ENCODE measurements around the gene ART1. TPM values are rescaled to one million over a fixed set of nuclear protein-coding genes. Genes with fewer than 3 reads are reported as not detected.

Gene ART1
- total RNA-seq, 4 donors from 2014 or later = not detected

DNA sequence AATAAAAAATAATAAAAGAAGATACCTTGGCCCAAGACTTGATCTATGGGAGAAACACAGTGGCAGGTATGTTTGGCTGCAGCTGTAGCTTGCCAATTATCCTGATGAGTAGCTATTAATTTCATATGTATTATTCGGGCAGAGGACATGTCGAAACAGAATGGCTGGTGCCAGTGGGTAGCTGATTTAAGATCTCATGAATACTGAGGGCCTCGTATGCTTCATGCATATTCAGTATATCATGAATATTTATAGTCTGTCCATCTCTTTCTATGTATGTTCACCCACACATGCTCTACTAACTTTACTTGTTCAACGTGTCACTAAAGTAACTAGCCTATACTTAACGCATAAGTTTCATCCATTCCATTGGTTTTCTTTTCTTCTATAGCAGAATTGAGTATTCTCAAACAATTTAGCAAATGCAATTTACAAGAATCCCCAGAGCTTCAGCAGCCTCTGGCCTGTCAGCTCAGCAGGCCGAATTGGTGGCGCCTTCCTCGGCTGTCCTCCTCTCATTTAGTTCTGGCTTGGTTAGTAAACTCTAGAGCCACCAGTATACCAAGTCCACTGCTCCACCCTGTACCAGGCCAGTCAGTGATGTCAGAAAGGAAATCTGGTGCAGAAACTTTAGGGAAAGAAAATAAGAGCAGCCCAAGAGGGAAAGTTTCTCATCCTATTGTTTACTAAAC is 21.0 kb upstream of the ART1 start:
- H3K9me3 ChIP-seq = no peaks in the 10 kb centered on the region
- no peak overlapping the region for H3K4me3 ChIP-seq
- no peak overlapping the region for H3K27ac ChIP-seq
- TF ChIP-seq POLR2A (IDR thresholded peaks at IDR 0.05) (no peak), CTCF (IDR thresholded peaks at IDR 0.05) (no peak)
- H3K27me3 ChIP-seq = no peaks in the 10 kb centered on the region
- DNase-seq = no peak
- H3K4me1 ChIP-seq = no peaks in the 10 kb centered on the region
- no peaks in the 10 kb centered on the region for H3K36me3 ChIP-seq

DNA sequence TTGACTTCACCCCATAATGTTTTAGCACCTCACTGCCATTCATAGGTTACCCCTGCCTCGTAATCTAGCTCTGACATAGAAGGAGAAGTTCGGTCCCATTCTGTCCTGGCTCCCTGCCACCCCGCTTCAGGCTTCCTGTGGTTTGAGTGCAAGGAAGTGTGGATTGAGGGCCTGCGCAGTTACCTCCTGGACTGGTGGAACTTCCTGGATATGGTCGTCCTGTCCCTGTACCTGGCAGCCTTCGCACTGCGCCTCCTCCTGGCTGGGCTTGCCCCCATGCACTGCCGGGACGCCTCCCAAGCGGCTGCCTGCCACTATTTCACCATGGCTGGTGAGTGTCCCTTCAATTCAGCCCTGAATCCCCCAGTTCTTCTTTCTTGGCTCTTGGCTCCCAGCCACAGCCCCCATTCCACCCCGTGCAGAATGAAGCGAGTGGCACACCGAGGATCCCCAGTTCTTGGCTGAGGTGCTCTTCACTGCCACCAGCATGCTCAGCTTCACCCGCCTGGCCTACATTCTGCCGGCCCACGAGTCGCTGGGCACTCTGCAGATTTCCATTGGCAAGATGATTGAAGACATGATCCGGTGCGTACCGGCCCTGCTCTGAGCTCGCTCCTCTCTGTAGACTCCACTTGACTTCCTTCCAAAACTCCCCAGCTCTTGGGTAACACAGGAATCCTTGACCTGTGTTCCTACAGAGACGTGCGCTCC is 18.5 kb upstream of the ART1 start:
- Histone ChIP-seq H3K4me3 (no peak overlapping the region), H3K9me3 (no peaks in the 10 kb centered on the region), H3K27ac (no peak overlapping the region), H3K36me3 (no peaks in the 10 kb centered on the region), H3K27me3 (no peaks in the 10 kb centered on the region), H3K4me1 (no peaks in the 10 kb centered on the region)
- TF ChIP-seq POLR2A (IDR thresholded peaks at IDR 0.05) (no peak), CTCF (IDR thresholded peaks at IDR 0.05) (no peak)
- peak in 1 of 3 donors; percentile 62 for DNase-seq

DNA sequence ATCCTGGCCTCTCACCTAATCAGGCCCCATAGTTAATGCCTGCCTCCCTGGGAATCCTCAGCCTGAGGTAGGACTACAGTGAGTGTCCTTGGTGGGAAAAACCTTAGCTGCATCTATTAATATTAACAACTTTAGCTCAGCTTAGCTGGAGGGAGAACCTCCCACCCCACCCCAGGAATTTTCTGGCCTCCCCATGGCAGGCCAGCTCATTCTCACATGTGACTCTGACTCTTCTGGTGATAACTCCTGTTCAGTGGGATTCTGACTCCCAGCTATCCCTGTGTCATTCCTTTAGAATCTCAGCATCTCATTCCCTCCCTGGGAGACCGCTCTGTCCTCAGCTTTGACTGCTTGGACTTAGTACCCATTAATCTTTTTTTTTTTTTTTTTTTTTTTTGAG is 17.6 kb upstream of the ART1 start:
- no peak for DNase-seq
- Histone ChIP-seq H3K36me3 (no peaks in the 10 kb centered on the region), H3K27me3 (no peaks in the 10 kb centered on the region), H3K4me1 (no peaks in the 10 kb centered on the region), H3K9me3 (no peaks in the 10 kb centered on the region), H3K4me3 (no peak overlapping the region), H3K27ac (no peak overlapping the region)
- TF ChIP-seq POLR2A (IDR thresholded peaks at IDR 0.05) = no peak
- TF ChIP-seq CTCF (IDR thresholded peaks at IDR 0.05) = no peak

GRCh38 chr11:3631331-3631730 is 13.6 kb upstream of the ART1 start:
- TF ChIP-seq CTCF (IDR thresholded peaks at IDR 0.05) (no peak), POLR2A (IDR thresholded peaks at IDR 0.05) (no peak)

GRCh38 chr11:3632070-3632660 is 12.8 kb upstream of the ART1 start:
- no peaks in the 10 kb centered on the region for H3K36me3 ChIP-seq
- H3K4me1 ChIP-seq = no peaks in the 10 kb centered on the region
- no peak for DNase-seq
- TF ChIP-seq POLR2A (IDR thresholded peaks at IDR 0.05) = no peak
- no peak for TF ChIP-seq CTCF (IDR thresholded peaks at IDR 0.05)
- no peaks in the 10 kb centered on the region for H3K27me3 ChIP-seq
- no peak overlapping the region for H3K27ac ChIP-seq
- H3K9me3 ChIP-seq = no peaks in the 10 kb centered on the region
- H3K4me3 ChIP-seq = no peak overlapping the region

More at GRCh38 chr11:3631331-3631730, 13.6 kb upstream of the ART1 start:
- no peak overlapping the region for H3K27ac ChIP-seq
- no peak for DNase-seq
- no peak overlapping the region for H3K4me3 ChIP-seq
- no peaks in the 10 kb centered on the region for H3K9me3 ChIP-seq
- H3K27me3 ChIP-seq = no peaks in the 10 kb centered on the region
- no peaks in the 10 kb centered on the region for H3K4me1 ChIP-seq
- H3K36me3 ChIP-seq = no peaks in the 10 kb centered on the region

All from Peyer's patch (tissue), 4 donors.